HCT116 (cell line): ENCODE measurements around the gene PHF21A. TPM values are rescaled to one million over a fixed set of nuclear protein-coding genes. Genes with fewer than 3 reads are reported as not detected.

Experiments used
- ATAC-seq: fragments of 200-7000 bp; cut with Tn5 transposase; 2 replicates; pipeline ENCODE4 v1.9.1; 2020; ENCODE audit warnings: mild to moderate bottlenecking, moderate library complexity
- BruUV-seq: library from RNA; stranded (reverse); fragments of 400-500 nt; replicated peaks from 2 replicates; lab custom pipeline; 2021; lab: Mats Ljungman, UMichigan
- CTCF ChIA-PET: fragments of 300-600 bp; sonication (Branson Sonifier 250); formaldehyde crosslinking; loops from one replicate; lab custom pipeline; 2021; ENCODE audit warnings: antibody characterized with exemption; lab: Charles Lee
- POLR2A ChIA-PET: fragments of 300-600, 350-600 bp; sonication (Branson Sonifier 250); formaldehyde crosslinking; loops from one replicate; lab custom pipeline; 2021; ENCODE audit warnings: antibody characterized with exemption; lab: Charles Lee
- RAD21 ChIA-PET, 2 experiments: fragments of 300-600 bp; sonication (Branson Sonifier 250); formaldehyde crosslinking; loops; one replicate each; lab custom pipeline; 2023; ENCODE audit warnings: low total read pairs in 2 of 2; ENCODE audit not compliant: uncharacterized antibody in 2 of 2, unreplicated experiment in 2 of 2, low non-redundant PET in 1 of 2; lab: Charles Lee
- DNase-seq: peaks from one replicate; pipeline ENCODE4 v3.0.0-alpha.2; 2010; ENCODE audit warnings: low read depth, low spot score
- H2AFZ ChIP-seq: fragments of 200-600 bp; shearing (Covaris generic), sonication (generic); 2 replicates; pipeline ENCODE4 v1.6.1; 2017; ENCODE audit warnings: low read depth, mixed run types, mixed read lengths, antibody characterized with exemption, low read length; ENCODE audit not compliant: poor library complexity, severe bottlenecking
- H3K27ac ChIP-seq: 2 replicates; pipeline ENCODE4 v1.5.1; 2012; ENCODE audit warnings: low read depth, low read length
- H3K27me3 ChIP-seq: fragments of 200-600 bp; sonication (generic); 2 replicates; pipeline ENCODE4 v1.6.1; 2016; ENCODE audit warnings: mixed run types, low read length, mixed read lengths; ENCODE audit not compliant: insufficient read depth
- H3K36me3 ChIP-seq, 2 experiments: fragments of 200-500 bp in 1 of 2; fragments of 200-600 bp in 1 of 2; sonication (Bioruptor generic) in 1 of 2; sonication (generic) in 1 of 2; 2 replicates each; pipeline versions ENCODE4 v1.5.1 to v1.6.1; 2014 to 2016; ENCODE audit warnings: low read length in 2 of 2, inconsistent platforms in 1 of 2, mixed read lengths in 1 of 2, mixed run types in 1 of 2; ENCODE audit not compliant: insufficient read depth in 2 of 2, control insufficient read depth in 1 of 2
- H3K4me1 ChIP-seq, 2 experiments: fragments of 200-600 bp in 1 of 2; sonication (generic) in 1 of 2; 2 replicates each; pipeline versions ENCODE4 v1.5.1 to v1.6.1; 2012 to 2017; ENCODE audit warnings: low read length in 2 of 2, inconsistent platforms in 1 of 2, mild to moderate bottlenecking in 1 of 2, mixed read lengths in 1 of 2, mixed run types in 1 of 2, moderate library complexity in 1 of 2; ENCODE audit not compliant: insufficient read depth in 2 of 2, control insufficient read depth in 1 of 2
- H3K4me2 ChIP-seq: fragments of 200-600 bp; sonication (generic); 2 replicates; pipeline ENCODE4 v1.6.1; 2017; ENCODE audit warnings: mixed run types, low read length, mixed read lengths
- H3K4me3 ChIP-seq, 2 experiments: fragments of 200-600 bp in 1 of 2; sonication (generic) in 1 of 2; replicated peaks in 1 of 2; 2 replicates each; pipeline ENCODE4 v1.5.1; 2011 to 2016; ENCODE audit warnings: low read length in 2 of 2, control low read depth in 1 of 2, low read depth in 1 of 2, mild to moderate bottlenecking in 1 of 2, mixed read lengths in 1 of 2, mixed run types in 1 of 2
- H3K79me2 ChIP-seq: fragments of 200-600 bp; sonication (generic); 2 replicates; pipeline ENCODE4 v1.6.1; 2017; ENCODE audit warnings: mild to moderate bottlenecking, mixed run types, low read length, moderate library complexity, mixed read lengths; ENCODE audit not compliant: insufficient read depth
- H3K9ac ChIP-seq: fragments of 200-600 bp; sonication (generic); 2 replicates; pipeline ENCODE4 v1.6.1; 2016; ENCODE audit warnings: low read length, mixed read lengths
- H3K9me2 ChIP-seq: fragments of 200-600 bp; sonication (generic), shearing (Covaris generic); 2 replicates; pipeline ENCODE4 v1.6.1; 2017; ENCODE audit warnings: mixed run types, mild to moderate bottlenecking, moderate library complexity; ENCODE audit not compliant: insufficient read depth
- H3K9me3 ChIP-seq, 2 experiments: fragments of 200-500 bp in 1 of 2; fragments of 200-600 bp in 1 of 2; sonication (Bioruptor generic) in 1 of 2; sonication (generic) in 1 of 2; 2 replicates each; pipeline ENCODE4 v1.6.1; 2014 to 2017; ENCODE audit warnings: low read length in 2 of 2, mixed read lengths in 2 of 2, inconsistent platforms in 1 of 2, low read depth in 1 of 2, mild to moderate bottlenecking in 1 of 2, mixed run types in 1 of 2, moderate library complexity in 1 of 2; ENCODE audit not compliant: control insufficient read depth in 1 of 2, insufficient read depth in 1 of 2
- H4K20me1 ChIP-seq: fragments of 200-600 bp; sonication (generic), shearing (Covaris generic); 2 replicates; pipeline ENCODE4 v1.6.1; 2017; ENCODE audit warnings: mixed run types, mild to moderate bottlenecking, moderate library complexity; ENCODE audit not compliant: insufficient read depth
- CBX3 ChIP-seq: IDR thresholded peaks from 2 replicates; pipeline ENCODE4 v1.6.1; 2012; ENCODE audit warnings: low read depth
- CEBPB ChIP-seq: IDR thresholded peaks from 2 replicates; pipeline ENCODE4 v1.6.1; 2012; ENCODE audit warnings: low read depth
- EGR1 ChIP-seq: IDR thresholded peaks from 2 replicates; pipeline ENCODE4 v1.6.1; 2012; ENCODE audit warnings: low read depth
- EZH2 ChIP-seq: fragments of 200-600 bp; sonication (generic); IDR thresholded peaks from 2 replicates; pipeline ENCODE4 v1.6.1; 2017; ENCODE audit warnings: antibody characterized with exemption, mixed run types
- EZH2phosphoT487 ChIP-seq: fragments of 200-600 bp; IDR thresholded peaks from 2 replicates; pipeline ENCODE4 v1.6.1; 2018; ENCODE audit warnings: antibody characterized with exemption, borderline replicate concordance
- JUND ChIP-seq: IDR thresholded peaks from 2 replicates; pipeline ENCODE4 v1.6.1; 2012
- POLR2A ChIP-seq: IDR thresholded peaks from 2 replicates; pipeline ENCODE4 v1.7.0; 2011; ENCODE audit warnings: borderline replicate concordance; ENCODE audit not compliant: insufficient read depth, insufficient read length; ENCODE audit errors: extremely low read depth
- RAD21 ChIP-seq: IDR thresholded peaks from 2 replicates; pipeline ENCODE4 v1.6.1; 2012; ENCODE audit warnings: low read depth, mild to moderate bottlenecking
- SIN3A ChIP-seq: IDR thresholded peaks from 2 replicates; pipeline ENCODE4 v1.6.1; 2012; ENCODE audit warnings: low read depth
- SP1 ChIP-seq: IDR thresholded peaks from 2 replicates; pipeline ENCODE4 v1.6.1; 2012; ENCODE audit warnings: low read depth
- SRF ChIP-seq: IDR thresholded peaks from 2 replicates; pipeline ENCODE4 v1.6.1; 2012; ENCODE audit warnings: low read depth
- TCF7L2 ChIP-seq: IDR thresholded peaks from 2 replicates; pipeline ENCODE4 v1.7.0; 2011; ENCODE audit warnings: borderline replicate concordance, inconsistent platforms; ENCODE audit not compliant: insufficient read depth, insufficient read length; ENCODE audit errors: extremely low read depth
- ZFX ChIP-seq: fragments of 450-650 bp; IDR thresholded peaks from 2 replicates; pipeline ENCODE4 v1.6.1; 2017
- intact Hi-C: fragments of 100-400 bp; cut with micrococcal nuclease; formaldehyde crosslinking; loops from 2 replicates; pipeline ENCODE4 v1.10.0; 2022
- total RNA-seq: library from RNA; stranded (reverse); gene quantifications from one replicate; pipeline ENCODE4 v1.2.1, GENCODE V29; 2021; ENCODE audit not compliant: unreplicated experiment
- TF ChIP-seq, protein P1 (sequence below), 3 experiments: fragments of 200-600 bp in 1 of 3; sonication (generic) in 1 of 3; IDR thresholded peaks in 2 of 3; conservative IDR thresholded peaks in 1 of 3; 2 replicates each; pipeline ENCODE4 v1.5.1; 2012 to 2017; ENCODE audit warnings: low read depth in 2 of 3, low read length in 2 of 3, antibody characterized with exemption in 1 of 3, borderline replicate concordance in 1 of 3, control low read depth in 1 of 3, mild to moderate bottlenecking in 1 of 3, mixed read lengths in 1 of 3, mixed run types in 1 of 3, moderate library complexity in 1 of 3; ENCODE audit not compliant: insufficient read depth in 1 of 3
- TF ChIP-seq, protein P2 (sequence below): IDR thresholded peaks from 2 replicates; pipeline ENCODE4 v1.6.1; 2012
- TF ChIP-seq, protein P3 (sequence below): IDR thresholded peaks from 2 replicates; pipeline ENCODE4 v1.6.1; 2012; ENCODE audit warnings: low read depth

PHF21A gene
- total RNA-seq, 1 experiment from 2014 or later = 27.0 TPM

DNA sequence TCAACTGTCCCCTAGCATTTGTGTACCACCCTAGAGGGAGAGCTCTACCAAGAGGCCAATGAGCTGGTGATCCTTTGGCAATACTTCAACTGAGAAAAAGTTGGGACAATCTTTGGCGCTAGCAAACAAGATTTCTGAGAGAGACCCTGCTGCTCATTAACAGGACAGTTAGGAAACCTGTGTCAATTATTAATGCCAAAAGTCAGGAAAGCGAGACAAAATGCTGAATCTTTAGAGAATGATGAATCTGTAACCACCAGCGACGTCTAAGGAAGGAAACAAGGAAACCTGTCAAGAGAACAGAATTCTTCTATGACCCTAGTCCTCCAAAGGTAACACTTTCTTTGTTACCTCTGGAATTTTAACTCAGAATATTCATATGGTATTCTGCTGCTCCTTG, 178.9 kb downstream of the PHF21A start:
- Histone ChIP-seq H2AFZ (no peak overlapping the region), H3K4me2 (no peak overlapping the region), H3K9ac (no peak overlapping the region), H3K79me2 (no peaks in the 10 kb centered on the region), H3K4me1 (no peaks in the 10 kb centered on the region)
- intact Hi-C loops = no loop called here
- no peak for DNase-seq
- no TSS peak for BruUV-seq
- TF ChIP-seq SRF = no peak
- TF ChIP-seq, protein P1, sequence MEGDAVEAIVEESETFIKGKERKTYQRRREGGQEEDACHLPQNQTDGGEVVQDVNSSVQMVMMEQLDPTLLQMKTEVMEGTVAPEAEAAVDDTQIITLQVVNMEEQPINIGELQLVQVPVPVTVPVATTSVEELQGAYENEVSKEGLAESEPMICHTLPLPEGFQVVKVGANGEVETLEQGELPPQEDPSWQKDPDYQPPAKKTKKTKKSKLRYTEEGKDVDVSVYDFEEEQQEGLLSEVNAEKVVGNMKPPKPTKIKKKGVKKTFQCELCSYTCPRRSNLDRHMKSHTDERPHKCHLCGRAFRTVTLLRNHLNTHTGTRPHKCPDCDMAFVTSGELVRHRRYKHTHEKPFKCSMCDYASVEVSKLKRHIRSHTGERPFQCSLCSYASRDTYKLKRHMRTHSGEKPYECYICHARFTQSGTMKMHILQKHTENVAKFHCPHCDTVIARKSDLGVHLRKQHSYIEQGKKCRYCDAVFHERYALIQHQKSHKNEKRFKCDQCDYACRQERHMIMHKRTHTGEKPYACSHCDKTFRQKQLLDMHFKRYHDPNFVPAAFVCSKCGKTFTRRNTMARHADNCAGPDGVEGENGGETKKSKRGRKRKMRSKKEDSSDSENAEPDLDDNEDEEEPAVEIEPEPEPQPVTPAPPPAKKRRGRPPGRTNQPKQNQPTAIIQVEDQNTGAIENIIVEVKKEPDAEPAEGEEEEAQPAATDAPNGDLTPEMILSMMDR (IDR thresholded peaks at IDR 0.05 in 2 of 3, conservative IDR thresholded peaks at IDR 0.05 in 1 of 3; ENCODE audit: borderline replicate concordance in 1 of 3, insufficient read depth in 1 of 3, low read depth in 2 of 3, low read length in 2 of 3) = no peak
- TF ChIP-seq TCF7L2 = no peak
- TF ChIP-seq CEBPB = no peak
- no peak for TF ChIP-seq POLR2A
- TF ChIP-seq ZFX = no peak
- no peak for TF ChIP-seq SIN3A
- TF ChIP-seq, protein P2, sequence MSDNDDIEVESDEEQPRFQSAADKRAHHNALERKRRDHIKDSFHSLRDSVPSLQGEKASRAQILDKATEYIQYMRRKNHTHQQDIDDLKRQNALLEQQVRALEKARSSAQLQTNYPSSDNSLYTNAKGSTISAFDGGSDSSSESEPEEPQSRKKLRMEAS = no peak
- TF ChIP-seq EZH2 = no peak
- TF ChIP-seq, protein P3, sequence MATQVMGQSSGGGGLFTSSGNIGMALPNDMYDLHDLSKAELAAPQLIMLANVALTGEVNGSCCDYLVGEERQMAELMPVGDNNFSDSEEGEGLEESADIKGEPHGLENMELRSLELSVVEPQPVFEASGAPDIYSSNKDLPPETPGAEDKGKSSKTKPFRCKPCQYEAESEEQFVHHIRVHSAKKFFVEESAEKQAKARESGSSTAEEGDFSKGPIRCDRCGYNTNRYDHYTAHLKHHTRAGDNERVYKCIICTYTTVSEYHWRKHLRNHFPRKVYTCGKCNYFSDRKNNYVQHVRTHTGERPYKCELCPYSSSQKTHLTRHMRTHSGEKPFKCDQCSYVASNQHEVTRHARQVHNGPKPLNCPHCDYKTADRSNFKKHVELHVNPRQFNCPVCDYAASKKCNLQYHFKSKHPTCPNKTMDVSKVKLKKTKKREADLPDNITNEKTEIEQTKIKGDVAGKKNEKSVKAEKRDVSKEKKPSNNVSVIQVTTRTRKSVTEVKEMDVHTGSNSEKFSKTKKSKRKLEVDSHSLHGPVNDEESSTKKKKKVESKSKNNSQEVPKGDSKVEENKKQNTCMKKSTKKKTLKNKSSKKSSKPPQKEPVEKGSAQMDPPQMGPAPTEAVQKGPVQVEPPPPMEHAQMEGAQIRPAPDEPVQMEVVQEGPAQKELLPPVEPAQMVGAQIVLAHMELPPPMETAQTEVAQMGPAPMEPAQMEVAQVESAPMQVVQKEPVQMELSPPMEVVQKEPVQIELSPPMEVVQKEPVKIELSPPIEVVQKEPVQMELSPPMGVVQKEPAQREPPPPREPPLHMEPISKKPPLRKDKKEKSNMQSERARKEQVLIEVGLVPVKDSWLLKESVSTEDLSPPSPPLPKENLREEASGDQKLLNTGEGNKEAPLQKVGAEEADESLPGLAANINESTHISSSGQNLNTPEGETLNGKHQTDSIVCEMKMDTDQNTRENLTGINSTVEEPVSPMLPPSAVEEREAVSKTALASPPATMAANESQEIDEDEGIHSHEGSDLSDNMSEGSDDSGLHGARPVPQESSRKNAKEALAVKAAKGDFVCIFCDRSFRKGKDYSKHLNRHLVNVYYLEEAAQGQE = no peak
- no peak for TF ChIP-seq EGR1
- no peak for TF ChIP-seq SP1
- no peak for TF ChIP-seq CBX3
- no peak for TF ChIP-seq EZH2phosphoT487
- no peak for TF ChIP-seq JUND
- TF ChIP-seq RAD21 = no peak
- TF ChIP-seq, all 23 proteins: peak for 0
- ChIA-PET POLR2A (no interaction called here), RAD21 (no interaction called here), CTCF (no interaction called here)
- no peak overlapping the region for H3K4me3 ChIP-seq
- H3K9me3 ChIP-seq = no peaks in the 10 kb centered on the region
- H3K27ac ChIP-seq = no peak overlapping the region
- H3K9me2 ChIP-seq = no peaks in the 10 kb centered on the region
- no peak for ATAC-seq
- H3K36me3 ChIP-seq = 0 out of 4 replicates have a peak, but pooled peaks cover 0 to 3% of the 10 kb centered on the region in 2 experiments
- no peaks in the 10 kb centered on the region for H4K20me1 ChIP-seq
- H3K27me3 ChIP-seq = no peaks in the 10 kb centered on the region
